H1 (cell line): ENCODE measurements around the gene BABAM2. TPM values are rescaled to one million over a fixed set of nuclear protein-coding genes. Genes with fewer than 3 reads are reported as not detected.

Source experiments
- POLR2A ChIP-seq, 2 experiments: IDR thresholded peaks; 1 replicate in 1 of 2; 2 replicates in 1 of 2; pipeline ENCODE4 v1.6.1; 2011; ENCODE audit warnings: low read depth in 2 of 2, low read length in 2 of 2, mild to moderate bottlenecking in 2 of 2; ENCODE audit errors: control extremely low read depth in 1 of 2
- SAP30 ChIP-seq: fragments of 300-600 bp; sonication (generic); IDR thresholded peaks from 2 replicates; pipeline ENCODE4 v1.7.1; 2012; ENCODE audit warnings: low read length, moderate library complexity, mild to moderate bottlenecking, inconsistent platforms; ENCODE audit not compliant: insufficient read depth, insufficient replicate concordance
- SIRT6 ChIP-seq: IDR thresholded peaks from one replicate; pipeline ENCODE4 v1.7.1; 2012; ENCODE audit warnings: low read length, inconsistent platforms
- SP4 ChIP-seq: IDR thresholded peaks from 2 replicates; pipeline ENCODE4 v1.6.1; 2012; ENCODE audit warnings: low read length, inconsistent platforms
- TCF12 ChIP-seq: IDR thresholded peaks from 2 replicates; pipeline ENCODE4 v1.6.1; 2011; ENCODE audit warnings: low read depth, mild to moderate bottlenecking, low read length
- TEAD4 ChIP-seq: IDR thresholded peaks from 2 replicates; pipeline ENCODE4 v1.6.1; 2012; ENCODE audit warnings: low read depth, low read length, inconsistent platforms, mixed read lengths
- polyA plus RNA-seq, 7 experiments: library from polyadenylated mRNA; depleted of rRNA in 3 of 7; stranded (reverse) in 5 of 7; unstranded in 2 of 7; fragments of >200 nt in 5 of 7; fragments of 200-250 nt in 2 of 7; gene quantifications; 1 replicate in 5 of 7; 2 replicates in 1 of 7; 4 replicates in 1 of 7; pipeline versions ENCODE4 v1.2.1 to v1.2.3, GENCODE V29; 2011 to 2013; ENCODE audit warnings: missing spikeins in 2 of 7, mixed read lengths in 2 of 7
- total RNA-seq: library from RNA; stranded (reverse); fragmentation: NEBNext Ultra II Directional; extraction: Animal tissue kit (Norgen Biotek cat#: 25700); gene quantifications from 2 replicates; pipeline ENCODE4 v1.2.1, GENCODE V29; 2021
- TF ChIP-seq, protein P1 (sequence below): fragments of 300-600 bp; sonication (generic); IDR thresholded peaks from 2 replicates; pipeline ENCODE4 v1.7.1; 2012; ENCODE audit warnings: low read length, moderate library complexity, mild to moderate bottlenecking, inconsistent platforms; ENCODE audit not compliant: insufficient replicate concordance
- TF ChIP-seq, protein P2 (sequence below): IDR thresholded peaks from 2 replicates; pipeline ENCODE4 v1.6.1; 2012; ENCODE audit warnings: low read length, inconsistent platforms

The BABAM2 gene
- total and polyA plus RNA-seq, 2 of the 8 experiments (the other 6 are each of a cell fraction or from before 2014, with no cell fraction given) = 15.8 to 20.9 TPM

DNA sequence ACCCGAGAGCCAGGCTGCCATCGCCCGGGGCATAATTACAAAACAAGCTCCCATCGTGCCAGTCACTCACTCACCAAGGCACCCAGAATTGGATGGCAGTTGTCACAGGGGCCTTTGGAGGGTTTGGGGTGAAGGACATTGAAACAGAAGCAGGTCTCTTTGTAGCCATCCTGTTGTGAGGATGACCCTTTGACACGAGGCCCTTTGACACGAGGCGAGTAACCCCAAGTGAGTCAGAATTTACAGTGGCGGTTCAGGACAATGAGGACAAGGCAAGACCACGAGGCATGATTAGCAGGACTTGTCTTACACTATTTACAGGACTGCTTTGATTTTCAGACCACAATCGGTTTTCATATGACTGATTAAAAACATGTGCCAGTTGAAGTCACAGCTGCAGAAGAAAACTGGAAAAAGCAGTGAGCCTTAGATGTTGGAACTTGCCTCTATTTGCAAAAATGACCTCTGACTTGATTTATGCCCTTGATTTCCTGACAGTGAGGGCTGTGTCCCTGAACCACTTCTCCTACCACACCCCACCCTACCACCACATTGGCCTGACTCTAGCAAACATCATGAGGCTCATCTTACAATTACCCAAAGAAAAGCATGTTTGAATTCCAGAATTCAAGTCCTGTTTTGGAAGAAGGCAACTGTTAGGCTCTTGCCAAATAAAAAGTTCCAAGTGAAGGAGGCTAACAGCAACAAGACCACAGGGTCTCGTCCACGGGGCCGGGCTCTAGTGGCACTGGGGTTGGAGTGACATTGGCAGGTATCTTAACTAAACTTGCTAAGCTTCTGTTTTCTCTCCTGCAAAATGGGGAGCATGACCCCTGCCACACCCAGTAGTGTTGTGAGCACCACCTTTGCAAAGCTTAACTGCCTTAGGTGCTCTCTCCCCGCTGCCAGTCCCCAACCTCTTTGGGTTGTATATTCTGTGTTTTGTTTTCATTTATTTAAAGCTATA, 437.7 kb downstream of the BABAM2 start (continued):
- TF ChIP-seq, protein P1, sequence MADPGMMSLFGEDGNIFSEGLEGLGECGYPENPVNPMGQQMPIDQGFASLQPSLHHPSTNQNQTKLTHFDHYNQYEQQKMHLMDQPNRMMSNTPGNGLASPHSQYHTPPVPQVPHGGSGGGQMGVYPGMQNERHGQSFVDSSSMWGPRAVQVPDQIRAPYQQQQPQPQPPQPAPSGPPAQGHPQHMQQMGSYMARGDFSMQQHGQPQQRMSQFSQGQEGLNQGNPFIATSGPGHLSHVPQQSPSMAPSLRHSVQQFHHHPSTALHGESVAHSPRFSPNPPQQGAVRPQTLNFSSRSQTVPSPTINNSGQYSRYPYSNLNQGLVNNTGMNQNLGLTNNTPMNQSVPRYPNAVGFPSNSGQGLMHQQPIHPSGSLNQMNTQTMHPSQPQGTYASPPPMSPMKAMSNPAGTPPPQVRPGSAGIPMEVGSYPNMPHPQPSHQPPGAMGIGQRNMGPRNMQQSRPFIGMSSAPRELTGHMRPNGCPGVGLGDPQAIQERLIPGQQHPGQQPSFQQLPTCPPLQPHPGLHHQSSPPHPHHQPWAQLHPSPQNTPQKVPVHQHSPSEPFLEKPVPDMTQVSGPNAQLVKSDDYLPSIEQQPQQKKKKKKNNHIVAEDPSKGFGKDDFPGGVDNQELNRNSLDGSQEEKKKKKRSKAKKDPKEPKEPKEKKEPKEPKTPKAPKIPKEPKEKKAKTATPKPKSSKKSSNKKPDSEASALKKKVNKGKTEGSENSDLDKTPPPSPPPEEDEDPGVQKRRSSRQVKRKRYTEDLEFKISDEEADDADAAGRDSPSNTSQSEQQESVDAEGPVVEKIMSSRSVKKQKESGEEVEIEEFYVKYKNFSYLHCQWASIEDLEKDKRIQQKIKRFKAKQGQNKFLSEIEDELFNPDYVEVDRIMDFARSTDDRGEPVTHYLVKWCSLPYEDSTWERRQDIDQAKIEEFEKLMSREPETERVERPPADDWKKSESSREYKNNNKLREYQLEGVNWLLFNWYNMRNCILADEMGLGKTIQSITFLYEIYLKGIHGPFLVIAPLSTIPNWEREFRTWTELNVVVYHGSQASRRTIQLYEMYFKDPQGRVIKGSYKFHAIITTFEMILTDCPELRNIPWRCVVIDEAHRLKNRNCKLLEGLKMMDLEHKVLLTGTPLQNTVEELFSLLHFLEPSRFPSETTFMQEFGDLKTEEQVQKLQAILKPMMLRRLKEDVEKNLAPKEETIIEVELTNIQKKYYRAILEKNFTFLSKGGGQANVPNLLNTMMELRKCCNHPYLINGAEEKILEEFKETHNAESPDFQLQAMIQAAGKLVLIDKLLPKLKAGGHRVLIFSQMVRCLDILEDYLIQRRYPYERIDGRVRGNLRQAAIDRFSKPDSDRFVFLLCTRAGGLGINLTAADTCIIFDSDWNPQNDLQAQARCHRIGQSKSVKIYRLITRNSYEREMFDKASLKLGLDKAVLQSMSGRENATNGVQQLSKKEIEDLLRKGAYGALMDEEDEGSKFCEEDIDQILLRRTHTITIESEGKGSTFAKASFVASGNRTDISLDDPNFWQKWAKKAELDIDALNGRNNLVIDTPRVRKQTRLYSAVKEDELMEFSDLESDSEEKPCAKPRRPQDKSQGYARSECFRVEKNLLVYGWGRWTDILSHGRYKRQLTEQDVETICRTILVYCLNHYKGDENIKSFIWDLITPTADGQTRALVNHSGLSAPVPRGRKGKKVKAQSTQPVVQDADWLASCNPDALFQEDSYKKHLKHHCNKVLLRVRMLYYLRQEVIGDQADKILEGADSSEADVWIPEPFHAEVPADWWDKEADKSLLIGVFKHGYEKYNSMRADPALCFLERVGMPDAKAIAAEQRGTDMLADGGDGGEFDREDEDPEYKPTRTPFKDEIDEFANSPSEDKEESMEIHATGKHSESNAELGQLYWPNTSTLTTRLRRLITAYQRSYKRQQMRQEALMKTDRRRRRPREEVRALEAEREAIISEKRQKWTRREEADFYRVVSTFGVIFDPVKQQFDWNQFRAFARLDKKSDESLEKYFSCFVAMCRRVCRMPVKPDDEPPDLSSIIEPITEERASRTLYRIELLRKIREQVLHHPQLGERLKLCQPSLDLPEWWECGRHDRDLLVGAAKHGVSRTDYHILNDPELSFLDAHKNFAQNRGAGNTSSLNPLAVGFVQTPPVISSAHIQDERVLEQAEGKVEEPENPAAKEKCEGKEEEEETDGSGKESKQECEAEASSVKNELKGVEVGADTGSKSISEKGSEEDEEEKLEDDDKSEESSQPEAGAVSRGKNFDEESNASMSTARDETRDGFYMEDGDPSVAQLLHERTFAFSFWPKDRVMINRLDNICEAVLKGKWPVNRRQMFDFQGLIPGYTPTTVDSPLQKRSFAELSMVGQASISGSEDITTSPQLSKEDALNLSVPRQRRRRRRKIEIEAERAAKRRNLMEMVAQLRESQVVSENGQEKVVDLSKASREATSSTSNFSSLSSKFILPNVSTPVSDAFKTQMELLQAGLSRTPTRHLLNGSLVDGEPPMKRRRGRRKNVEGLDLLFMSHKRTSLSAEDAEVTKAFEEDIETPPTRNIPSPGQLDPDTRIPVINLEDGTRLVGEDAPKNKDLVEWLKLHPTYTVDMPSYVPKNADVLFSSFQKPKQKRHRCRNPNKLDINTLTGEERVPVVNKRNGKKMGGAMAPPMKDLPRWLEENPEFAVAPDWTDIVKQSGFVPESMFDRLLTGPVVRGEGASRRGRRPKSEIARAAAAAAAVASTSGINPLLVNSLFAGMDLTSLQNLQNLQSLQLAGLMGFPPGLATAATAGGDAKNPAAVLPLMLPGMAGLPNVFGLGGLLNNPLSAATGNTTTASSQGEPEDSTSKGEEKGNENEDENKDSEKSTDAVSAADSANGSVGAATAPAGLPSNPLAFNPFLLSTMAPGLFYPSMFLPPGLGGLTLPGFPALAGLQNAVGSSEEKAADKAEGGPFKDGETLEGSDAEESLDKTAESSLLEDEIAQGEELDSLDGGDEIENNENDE = no peak
- TF ChIP-seq, protein P2, sequence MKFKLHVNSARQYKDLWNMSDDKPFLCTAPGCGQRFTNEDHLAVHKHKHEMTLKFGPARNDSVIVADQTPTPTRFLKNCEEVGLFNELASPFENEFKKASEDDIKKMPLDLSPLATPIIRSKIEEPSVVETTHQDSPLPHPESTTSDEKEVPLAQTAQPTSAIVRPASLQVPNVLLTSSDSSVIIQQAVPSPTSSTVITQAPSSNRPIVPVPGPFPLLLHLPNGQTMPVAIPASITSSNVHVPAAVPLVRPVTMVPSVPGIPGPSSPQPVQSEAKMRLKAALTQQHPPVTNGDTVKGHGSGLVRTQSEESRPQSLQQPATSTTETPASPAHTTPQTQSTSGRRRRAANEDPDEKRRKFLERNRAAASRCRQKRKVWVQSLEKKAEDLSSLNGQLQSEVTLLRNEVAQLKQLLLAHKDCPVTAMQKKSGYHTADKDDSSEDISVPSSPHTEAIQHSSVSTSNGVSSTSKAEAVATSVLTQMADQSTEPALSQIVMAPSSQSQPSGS = no peak
- no peak for TF ChIP-seq SP4
- TF ChIP-seq TCF12 = no peak
- no peak for TF ChIP-seq SIRT6
- no peak for TF ChIP-seq POLR2A (IDR thresholded peaks at IDR 0.05; ENCODE audit: control extremely low read depth in 1 of 2, low read depth in 2 of 2, low read length in 2 of 2)
- TF ChIP-seq SAP30 = no peak
- TF ChIP-seq TEAD4 = no peak
